OCI-LY7 (cell line): Measurements from ENCODE around the gene GABRG3.

Experiments used
- EZH2phosphoT487 ChIP-seq: fragments of 200-600 bp; sonication (generic); IDR thresholded peaks from 2 replicates; pipeline ENCODE4 v1.6.1; 2018; ENCODE audit warnings: low read depth, borderline replicate concordance, mild to moderate bottlenecking, mixed run types, antibody characterized with exemption, low read length, moderate library complexity, mixed read lengths
- TF ChIP-seq, protein P1 (sequence below): fragments of 200-600 bp; sonication (generic); conservative IDR thresholded peaks from 2 replicates; pipeline ENCODE4 v1.5.1; 2014; ENCODE audit warnings: mild to moderate bottlenecking, antibody characterized with exemption, low read length, moderate library complexity, mixed read lengths

DNA sequence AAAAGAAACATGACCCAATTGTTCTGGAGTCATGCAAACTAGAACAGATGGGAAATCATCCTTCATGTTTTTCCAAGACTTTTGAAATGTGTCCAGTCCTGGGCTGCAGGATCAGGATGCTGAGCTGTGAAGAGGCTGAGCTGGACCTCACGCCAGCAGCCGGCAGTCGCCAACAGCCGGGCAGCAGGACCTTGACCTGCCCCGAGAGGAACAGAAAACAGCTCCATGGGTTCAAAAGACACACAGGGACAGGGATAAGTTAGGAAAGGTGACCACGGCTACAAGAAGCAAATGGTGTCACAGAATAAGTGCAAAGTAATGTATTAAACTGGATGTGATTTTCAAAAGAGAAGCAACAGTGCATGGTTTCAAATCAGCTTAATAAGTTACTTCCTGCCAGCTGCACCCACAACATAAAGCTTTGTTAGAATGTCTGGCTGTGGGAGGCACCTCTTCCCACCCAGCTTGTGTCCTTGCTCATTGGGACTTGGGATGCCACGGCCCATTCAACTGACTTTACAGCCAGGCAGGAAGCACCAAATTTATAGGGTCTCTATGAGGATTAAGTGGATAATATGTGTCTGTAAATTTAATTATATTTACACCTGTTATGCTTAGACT, 266.4 kb downstream of the GABRG3 start:
- TF ChIP-seq, protein P1, sequence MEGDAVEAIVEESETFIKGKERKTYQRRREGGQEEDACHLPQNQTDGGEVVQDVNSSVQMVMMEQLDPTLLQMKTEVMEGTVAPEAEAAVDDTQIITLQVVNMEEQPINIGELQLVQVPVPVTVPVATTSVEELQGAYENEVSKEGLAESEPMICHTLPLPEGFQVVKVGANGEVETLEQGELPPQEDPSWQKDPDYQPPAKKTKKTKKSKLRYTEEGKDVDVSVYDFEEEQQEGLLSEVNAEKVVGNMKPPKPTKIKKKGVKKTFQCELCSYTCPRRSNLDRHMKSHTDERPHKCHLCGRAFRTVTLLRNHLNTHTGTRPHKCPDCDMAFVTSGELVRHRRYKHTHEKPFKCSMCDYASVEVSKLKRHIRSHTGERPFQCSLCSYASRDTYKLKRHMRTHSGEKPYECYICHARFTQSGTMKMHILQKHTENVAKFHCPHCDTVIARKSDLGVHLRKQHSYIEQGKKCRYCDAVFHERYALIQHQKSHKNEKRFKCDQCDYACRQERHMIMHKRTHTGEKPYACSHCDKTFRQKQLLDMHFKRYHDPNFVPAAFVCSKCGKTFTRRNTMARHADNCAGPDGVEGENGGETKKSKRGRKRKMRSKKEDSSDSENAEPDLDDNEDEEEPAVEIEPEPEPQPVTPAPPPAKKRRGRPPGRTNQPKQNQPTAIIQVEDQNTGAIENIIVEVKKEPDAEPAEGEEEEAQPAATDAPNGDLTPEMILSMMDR = no peak
- TF ChIP-seq EZH2phosphoT487 = no peak
